Heart right ventricle (tissue), 16 donors: ENCODE data around the gene CELSR1. TPM values are rescaled to one million over a fixed set of nuclear protein-coding genes. Genes with fewer than 3 reads are reported as not detected.

Experiments
- ATAC-seq, 8 donors: fragments of 200-7000 bp; cut with Tn5 transposase; one replicate each; pipeline ENCODE4 v1.9.1; 2020; ENCODE audit warnings: mild to moderate bottlenecking in 8 of 8, moderate library complexity in 8 of 8, moderate number of reproducible peaks in 1 of 8
- DNase-seq, 2 donors: peaks; one replicate each; pipeline ENCODE4 v3.0.0-alpha.2; 2020
- H3K27ac ChIP-seq, 10 donors: fragments of 200-600 bp; sonication (generic) in 2 of 10; one replicate each; pipeline versions ENCODE4 v1.5.0 to v1.8.0; 2020 to 2022; ENCODE audit warnings: mild to moderate bottlenecking in 3 of 10
- H3K27me3 ChIP-seq, 7 donors: fragments of 200-600 bp; one replicate each; pipeline ENCODE4 v1.8.0; 2021 to 2022; ENCODE audit warnings: mild to moderate bottlenecking in 2 of 7
- H3K36me3 ChIP-seq, 9 donors: fragments of 200-600 bp; sonication (generic) in 1 of 9; one replicate each; pipeline versions ENCODE4 v1.5.0 to v1.8.0; 2020 to 2022; ENCODE audit warnings: mild to moderate bottlenecking in 2 of 9
- H3K4me1 ChIP-seq, 9 donors: fragments of 200-600 bp; sonication (generic) in 1 of 9; one replicate each; pipeline versions ENCODE4 v1.5.0 to v1.8.0; 2020 to 2022; ENCODE audit warnings: mild to moderate bottlenecking in 4 of 9
- H3K4me3 ChIP-seq, 10 donors: fragments of 200-600 bp; sonication (generic) in 2 of 10; one replicate each; pipeline versions ENCODE4 v1.5.0 to v1.8.0; 2020 to 2022; ENCODE audit warnings: mild to moderate bottlenecking in 7 of 10, moderate library complexity in 2 of 10
- H3K9me3 ChIP-seq, 11 donors: fragments of 200-600 bp in 10 of 11; sonication (generic) in 2 of 11; one replicate each; pipeline versions ENCODE4 v1.5.0 to v1.8.0; 2013 to 2022; ENCODE audit warnings: mild to moderate bottlenecking in 2 of 11, control low read depth in 1 of 11, moderate library complexity in 1 of 11
- CTCF ChIP-seq, 9 donors: fragments of 200-600 bp; sonication (generic) in 2 of 9; IDR thresholded peaks; one replicate each; pipeline versions ENCODE4 v1.5.0 to v1.8.0; 2021 to 2022; ENCODE audit warnings: antibody characterized with exemption in 9 of 9, mild to moderate bottlenecking in 5 of 9, moderate library complexity in 1 of 9
- WGBS, 2 donors: extraction: QIAGEN DNeasy Blood & Tissue Kit; methylation state at CpG; one replicate each; pipeline ENCODE4 v1.1.7; 2013; ENCODE audit warnings: inconsistent platforms in 1 of 2; 5-methylcytosine and 5-hydroxymethylcytosine counted together
- intact Hi-C, 10 donors: fragments of 100-400 bp; cut with DNase I; formaldehyde crosslinking; loops; one replicate each; pipeline versions ENCODE4 v1.11.1 to v1.14.2; 2022
- polyA plus RNA-seq, 2 donors: library from polyadenylated mRNA; stranded (reverse); fragments of 200-250 nt; gene quantifications; one replicate each; pipeline ENCODE4 v1.2.3, GENCODE V29; 2013
- total RNA-seq, 10 donors: library from RNA; stranded (reverse); fragmentation: NEBNext Ultra II Directional in 3 of 10; extraction: Animal tissue kit (Norgen Biotek cat#: 25700) in 3 of 10; gene quantifications; one replicate each; pipeline versions ENCODE4 v1.2.1 to v1.2.4, GENCODE V29; 2021 to 2023
- donor health status: Arrhythmogenic right ventricular cardiomyopathy.
- donor health status: ischemic (EF 13 %, LVEDD 7.1; RV severe dilation, severe dysfunction).
- donor health status: healthy with polysubstance abuse.
- donor health status: DM: no; HTN: yes; CAD: no.
- donor health status: DM: no; HTN: no; CAD: no.
- donor health status: ischemic (EF 25% LVEDD 6.9; RV normal size, moderate dysfunction).
- donor health status: ischemic (EF 25% LVEDD 5.7; RV mildly dilated, moderate dysfunction).
- donor health status: healthy.
- donor health status: DM: yes; HTN: yes; CAD: no.
- donor health status: Ischemic cardiomyopathy.
- donor health status: ischemic (EF 35%, LVEDD 5.7; RV mildly dilated, moderate dysfunction).
- donor health status: nonischemic (EF 11% LVEDD 7.7; RV severe dilation, severe dysfunction).
- donor health status: DM: yes; HTN: yes; CAD: no.
- donor health status: PGD.
- donor health status: ischemic (EF 29% LVEDD 5.4; RV normal size, mild dysfunction).
- donor health status: nonischemic (EF 23%, LVEDD 6.1; RV moderate dilation, normal function).

Gene CELSR1
- total and polyA plus RNA-seq, 12 donors = 4.0 to 16.7 (median 11.4) TPM

DNA sequence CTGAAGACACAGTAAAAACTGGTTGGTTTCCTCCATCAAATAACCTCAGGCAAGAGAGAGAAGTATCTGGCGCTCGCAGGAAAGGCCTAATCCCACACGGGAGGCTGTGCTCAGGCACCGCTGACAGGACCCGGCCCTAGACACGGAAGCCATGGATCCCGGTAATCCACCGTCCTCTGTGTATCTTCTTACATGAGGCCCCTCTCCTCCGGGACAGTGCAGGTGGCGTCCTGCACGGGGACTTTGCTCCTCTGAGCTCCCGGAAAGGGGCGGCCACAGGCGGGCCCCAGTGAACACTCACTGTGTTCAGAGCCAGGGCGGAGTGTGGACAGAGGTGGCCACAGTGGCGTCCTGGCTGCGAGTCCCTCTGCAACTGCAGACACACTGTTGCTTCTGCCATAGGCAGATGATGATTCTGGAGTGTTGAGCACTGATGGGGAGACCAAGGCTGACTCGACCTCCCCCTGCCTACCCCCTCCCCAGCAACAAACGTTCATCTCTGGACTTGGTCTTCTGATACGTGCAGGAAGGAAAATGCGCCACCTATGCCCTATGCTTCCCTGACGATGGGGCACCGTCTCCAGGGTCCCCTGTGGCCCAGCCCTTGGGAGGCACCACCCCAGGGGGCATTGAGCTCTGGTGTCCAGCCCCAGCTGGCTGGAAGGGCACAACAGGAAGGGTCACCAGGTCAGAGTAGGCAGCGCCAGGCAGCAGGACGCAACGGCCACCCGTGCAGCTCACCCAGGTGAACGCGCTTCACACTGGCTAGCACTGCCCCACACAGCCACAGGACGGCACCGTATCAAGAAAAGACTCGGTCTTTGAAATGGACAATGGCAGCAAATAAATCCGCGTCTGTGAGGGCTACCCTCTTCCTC, 106.2 kb downstream of the CELSR1 start:
- Histone ChIP-seq H3K27me3 (peaks cover 0 to 4% (median 0%) of the 10 kb centered on the region in 7 donors), H3K27ac (no peak overlapping the region), H3K9me3 (peaks cover 0 to 1% (median 0%) of the 10 kb centered on the region in 11 donors), H3K4me1 (peaks cover 0 to 11% (median 0%) of the 10 kb centered on the region in 9 donors), H3K36me3 (no peaks in the 10 kb centered on the region), H3K4me3 (no peak overlapping the region)
- DNase-seq (no peak), ATAC-seq (no peak)
- WGBS, 2 donors = 90 to 91% methylated on average over 34 of the region's 34 CpGs
- no peak for TF ChIP-seq CTCF (IDR thresholded peaks at IDR 0.05)
- intact Hi-C loops = no loop called here

DNA sequence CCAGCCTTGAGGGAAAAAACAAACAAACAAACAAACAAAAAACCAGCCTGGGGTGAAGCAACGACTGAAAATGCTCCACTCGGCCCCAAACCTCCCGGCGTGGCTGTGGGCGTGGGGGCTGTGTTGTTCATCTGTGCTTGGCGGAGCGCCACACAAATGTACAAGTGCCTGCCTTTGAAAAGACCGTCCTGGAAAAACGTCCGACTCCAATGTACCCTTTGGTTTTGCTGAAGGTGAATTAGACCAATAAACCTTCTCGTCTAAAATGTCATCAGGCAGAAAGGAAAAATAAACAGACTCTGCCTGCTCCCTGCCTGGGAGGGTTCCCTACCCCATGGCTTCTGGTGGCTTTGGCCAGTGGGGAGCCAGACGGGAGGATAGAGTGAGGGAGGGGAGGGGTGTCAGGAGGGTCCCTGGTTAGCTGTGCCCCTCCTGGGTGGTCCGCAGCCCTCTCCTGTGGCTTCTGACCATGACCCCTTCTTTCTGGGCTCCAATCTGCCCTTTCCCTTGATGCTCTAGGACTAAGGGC, 108.0 kb downstream of the CELSR1 start:
- 51 to 53% methylated on average over 13 of the region's 13 CpGs for WGBS, 2 donors
- Histone ChIP-seq H3K4me3 (no peak overlapping the region), H3K27ac (no peak overlapping the region), H3K9me3 (peaks cover 0 to 8% (median 0%) of the 10 kb centered on the region in 11 donors), H3K4me1 (peaks cover 0 to 11% (median 0%) of the 10 kb centered on the region in 9 donors), H3K36me3 (no peaks in the 10 kb centered on the region), H3K27me3 (peaks cover 0 to 4% (median 0%) of the 10 kb centered on the region in 7 donors)
- no peak for TF ChIP-seq CTCF (IDR thresholded peaks at IDR 0.05)
- no peak for DNase-seq
- ATAC-seq = no peak
- intact Hi-C loops = no loop called here

DNA sequence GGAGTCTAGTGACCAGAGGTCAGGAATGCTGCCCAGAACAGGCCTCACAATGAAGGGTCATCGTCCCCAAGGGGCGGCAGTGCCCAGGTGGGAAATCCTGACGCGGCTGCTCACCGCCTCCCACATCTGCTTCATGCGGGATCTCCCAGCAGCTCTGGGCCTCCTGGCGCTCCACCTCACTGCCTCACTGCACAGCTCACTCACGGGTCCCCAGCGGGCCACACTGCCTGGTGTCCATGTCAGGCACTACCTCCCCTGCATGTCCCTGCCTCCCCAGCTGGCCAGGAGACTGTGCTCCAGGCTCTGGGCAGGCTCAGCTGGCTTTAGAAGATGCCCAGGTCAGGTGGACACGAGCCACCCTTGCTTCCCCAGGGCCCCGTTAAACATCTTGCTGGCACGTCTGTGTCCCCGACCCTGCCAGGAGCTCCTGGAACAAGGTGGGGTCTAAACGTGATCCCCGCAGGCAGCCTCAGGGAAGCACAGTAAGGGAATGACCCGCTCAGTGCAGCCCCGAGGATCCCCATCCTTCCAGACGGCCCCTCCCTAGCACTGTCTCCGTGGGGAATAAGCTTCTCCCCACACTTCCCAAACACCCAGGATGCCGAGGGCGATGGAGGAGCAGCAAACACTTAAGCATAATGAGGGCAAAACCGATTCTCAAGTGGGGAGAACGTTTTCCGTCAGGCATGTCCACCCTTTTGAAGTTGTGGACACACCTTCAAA, 108.7 kb downstream of the CELSR1 start:
- peaks cover 0 to 4% (median 0%) of the 10 kb centered on the region in 7 donors for H3K27me3 ChIP-seq
- peaks cover 0 to 8% (median 0%) of the 10 kb centered on the region in 11 donors for H3K9me3 ChIP-seq
- no peaks in the 10 kb centered on the region for H3K36me3 ChIP-seq
- H3K4me1 ChIP-seq = peaks cover 0 to 11% (median 0%) of the 10 kb centered on the region in 9 donors
- no peak for DNase-seq
- intact Hi-C loops = no loop called here
- no peak for TF ChIP-seq CTCF (IDR thresholded peaks at IDR 0.05)
- no peak overlapping the region for H3K4me3 ChIP-seq
- ATAC-seq = no peak
- WGBS, 2 donors = 77 to 81% methylated on average over 24 of the region's 24 CpGs
- no peak overlapping the region for H3K27ac ChIP-seq

DNA sequence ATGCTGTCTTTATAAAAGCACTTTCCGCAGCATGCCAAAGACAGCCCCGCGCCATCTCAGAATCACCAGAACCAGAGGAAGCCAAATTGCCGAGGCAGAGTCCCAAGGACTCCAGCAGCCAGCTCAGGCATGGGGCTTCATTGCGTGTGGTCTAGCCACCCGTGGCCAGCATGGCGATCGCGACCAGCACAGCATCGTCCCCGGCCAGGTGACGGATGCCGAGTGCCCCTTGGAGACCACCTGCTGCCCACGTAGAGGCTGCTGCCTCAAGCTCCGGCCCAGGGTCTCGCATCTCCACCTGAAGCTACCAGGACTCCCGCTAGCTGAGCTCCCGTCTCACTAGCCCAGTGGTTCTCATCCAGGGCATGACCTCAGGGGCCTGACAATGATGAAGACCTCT, 109.2 kb downstream of the CELSR1 start:
- 94% methylated on average over 18 of the region's 18 CpGs for WGBS, 2 donors
- no peak for DNase-seq
- H3K27me3 ChIP-seq = peaks cover 0 to 4% (median 0%) of the 10 kb centered on the region in 7 donors
- H3K27ac ChIP-seq = no peak overlapping the region
- peaks cover 0 to 8% (median 0%) of the 10 kb centered on the region in 11 donors for H3K9me3 ChIP-seq
- H3K4me3 ChIP-seq = no peak overlapping the region
- H3K36me3 ChIP-seq = no peaks in the 10 kb centered on the region
- peaks cover 0 to 11% (median 0%) of the 10 kb centered on the region in 9 donors for H3K4me1 ChIP-seq
- no peak for ATAC-seq
- TF ChIP-seq CTCF (IDR thresholded peaks at IDR 0.05) = no peak
- intact Hi-C loops = no loop called here
